K562 (cell line): ENCODE measurements around the gene XPO6. TPM values are rescaled to one million over a fixed set of nuclear protein-coding genes. Genes with fewer than 3 reads are reported as not detected.

Source experiments
- ATAC-seq: fragments of 200-7000 bp; cut with Tn5 transposase; 3 replicates; pipeline ENCODE4 v1.9.1; 2020; ENCODE audit warnings: moderate library complexity
- BruUV-seq: library from RNA; stranded (reverse); fragments of 400-500 nt; replicated peaks from 2 replicates; lab custom pipeline; 2021; lab: Mats Ljungman, UMichigan
- CTCF ChIA-PET: fragments of 300-600 bp; formaldehyde crosslinking; extraction: SDS; loops from one replicate; lab custom pipeline; 2021; ENCODE audit warnings: low intra/inter-chr PET ratio; lab: Yijun Ruan, JAX
- POLR2A ChIA-PET: fragments of 300-600, 350-650 bp; sonication (Branson Sonifier 250); formaldehyde crosslinking; extraction: SDS; loops from one replicate; lab custom pipeline; 2021; ENCODE audit warnings: antibody characterized with exemption, inconsistent platforms; lab: Yijun Ruan, JAX
- DNase-seq, 4 experiments: peaks; one replicate each; pipeline versions ENCODE4 v3.0.0 to v3.0.0-alpha.2; 2011 to 2018; ENCODE audit warnings: low spot score in 3 of 4, mixed read lengths in 3 of 4; ENCODE audit errors: extremely low read depth in 1 of 4
- FAIRE-seq: peaks from 2 replicates; lab custom pipeline; 2011; peaks lifted over from hg19 to GRCh38; lab: Jason Lieb, UNC
- H2AFZ ChIP-seq: 2 replicates; pipeline ENCODE4 v1.6.0; 2011; ENCODE audit warnings: low read depth, low read length, control low read depth, inconsistent platforms
- H3K27ac ChIP-seq: fragments of 200-600 bp; 3 replicates; pipeline ENCODE4 v1.8.0; 2011; ENCODE audit warnings: low read depth, mild to moderate bottlenecking, control low read depth, inconsistent platforms, low read length, moderate library complexity, mixed read lengths; ENCODE audit errors: extremely low read depth
- H3K27me3 ChIP-seq, 2 experiments: fragments of 300-600 bp in 1 of 2; 2 replicates in 1 of 2; 3 replicates in 1 of 2; pipeline versions ENCODE4 v1.6.0 to v1.8.0; 2011; ENCODE audit warnings: inconsistent platforms in 2 of 2, low read length in 2 of 2, mild to moderate bottlenecking in 1 of 2, mixed read lengths in 1 of 2, moderate library complexity in 1 of 2; ENCODE audit not compliant: control insufficient read depth in 2 of 2, insufficient read depth in 2 of 2
- H3K36me3 ChIP-seq: fragments of 300-600 bp; 3 replicates; pipeline ENCODE4 v1.8.0; 2011; ENCODE audit warnings: mild to moderate bottlenecking, low read length, inconsistent platforms; ENCODE audit not compliant: control insufficient read depth, insufficient read depth
- H3K4me1 ChIP-seq, 2 experiments: fragments of 200-600 bp in 1 of 2; replicated peaks in 1 of 2; 2 replicates in 1 of 2; 3 replicates in 1 of 2; pipeline versions ENCODE4 v1.5.1 to v1.8.0; 2011; ENCODE audit warnings: inconsistent platforms in 2 of 2, low read length in 2 of 2, mild to moderate bottlenecking in 1 of 2, mixed read lengths in 1 of 2, moderate library complexity in 1 of 2; ENCODE audit not compliant: control insufficient read depth in 2 of 2, insufficient read depth in 2 of 2
- H3K4me2 ChIP-seq: 2 replicates; pipeline ENCODE4 v1.6.1; 2011; ENCODE audit warnings: low read length, control low read depth, inconsistent platforms, mixed read lengths; ENCODE audit not compliant: insufficient read depth
- H3K4me3 ChIP-seq: fragments of 200-600 bp; sonication (generic), shearing (Covaris generic); 2 replicates; pipeline ENCODE4 v1.5.1; 2016; ENCODE audit warnings: control low read depth, inconsistent platforms
- H3K79me2 ChIP-seq: fragments of 200-600 bp; 3 replicates; pipeline ENCODE4 v1.8.0; 2011; ENCODE audit warnings: low read length, inconsistent platforms; ENCODE audit not compliant: control insufficient read depth, insufficient read depth
- H3K9ac ChIP-seq, 2 experiments: 2 replicates each; pipeline versions ENCODE4 v1.6.0 to v1.6.1; 2011; ENCODE audit warnings: low read depth in 2 of 2, low read length in 2 of 2, control low read depth in 1 of 2, inconsistent platforms in 1 of 2, mild to moderate bottlenecking in 1 of 2, mixed read lengths in 1 of 2; ENCODE audit not compliant: insufficient read depth in 1 of 2
- H3K9me1 ChIP-seq: one replicate; pipeline ENCODE4 v1.6.0; 2011; ENCODE audit warnings: inconsistent platforms, mild to moderate bottlenecking, low read length, moderate library complexity; ENCODE audit not compliant: control insufficient read depth, insufficient read depth
- H3K9me3 ChIP-seq: replicated peaks from 2 replicates; pipeline ENCODE4 v1.5.1; 2011; ENCODE audit warnings: low read depth, low read length, inconsistent platforms; ENCODE audit not compliant: control insufficient read depth, insufficient read depth
- H4K20me1 ChIP-seq: replicated peaks from 2 replicates; pipeline ENCODE4 v1.6.1; 2011; ENCODE audit warnings: low read length, inconsistent platforms, mixed read lengths; ENCODE audit not compliant: control insufficient read depth, insufficient read depth
- ATF1 ChIP-seq, 2 experiments: fragments of 450-650 bp in 1 of 2; IDR thresholded peaks; 2 replicates each; pipeline ENCODE4 v1.6.1; 2016; ENCODE audit warnings: missing compliant biosample characterization in 1 of 2, missing genetic modification characterization in 1 of 2
- C11orf30 ChIP-seq: fragments of 450-650 bp; IDR thresholded peaks from 2 replicates; pipeline ENCODE4 v1.6.1; 2016; ENCODE audit warnings: low read depth, mild to moderate bottlenecking
- GTF2E2 ChIP-seq: fragments of 200-800 bp; sonication (Bioruptor generic); IDR thresholded peaks from 2 replicates; pipeline ENCODE4 v1.6.1; 2016; ENCODE audit warnings: missing genetic modification characterization, missing compliant biosample characterization
- MITF ChIP-seq: IDR thresholded peaks from 2 replicates; pipeline ENCODE4 v1.6.1; 2014; ENCODE audit warnings: antibody characterized with exemption
- NFIC ChIP-seq: fragments of 450-650 bp; IDR thresholded peaks from 2 replicates; pipeline ENCODE4 v1.6.1; 2017; ENCODE audit warnings: mild to moderate bottlenecking, inconsistent platforms
- POLR2G ChIP-seq: fragments of 200-400 bp; formaldehyde crosslinking; IDR thresholded peaks from 2 replicates; pipeline ENCODE4 v1.6.1; 2017; ENCODE audit warnings: low read depth, mild to moderate bottlenecking, antibody characterized with exemption, low read length, moderate library complexity
- SMAD4 ChIP-seq: fragments of 250-450 bp; sonication (Bioruptor Pico); conservative IDR thresholded peaks from 2 replicates; pipeline ENCODE4 v1.8.0; 2021; ENCODE audit warnings: inconsistent platforms, mild to moderate bottlenecking, moderate library complexity
- TAF7 ChIP-seq: fragments of 450-650 bp; IDR thresholded peaks from 2 replicates; pipeline ENCODE4 v1.6.1; 2016; ENCODE audit warnings: missing genetic modification characterization, missing compliant biosample characterization
- TCF3 ChIP-seq: sonication (generic); formaldehyde crosslinking; IDR thresholded peaks from 2 replicates; pipeline ENCODE4 v1.4.0; 2020; ENCODE audit warnings: mild to moderate bottlenecking, missing genetic modification reagents
- ZFP1 ChIP-seq: fragments of 450-650 bp; formaldehyde crosslinking; IDR thresholded peaks from 2 replicates; pipeline ENCODE4 v1.4.0; 2020; ENCODE audit warnings: mild to moderate bottlenecking, mixed read lengths
- ZNF444 ChIP-seq: fragments of 250-450 bp; sonication (Bioruptor Pico); IDR thresholded peaks from 2 replicates; pipeline ENCODE4 v1.4.0; 2020; ENCODE audit warnings: mild to moderate bottlenecking, moderate library complexity
- ZNF551 ChIP-seq: fragments of 250-450 bp; sonication (Bioruptor Pico); IDR thresholded peaks from 2 replicates; pipeline ENCODE4 v1.5.0; 2021; ENCODE audit warnings: mild to moderate bottlenecking, moderate library complexity
- WGBS: fragments of 100-300 bp; shearing (Covaris generic); methylation state at CpG from one replicate; pipeline ENCODE4 v1.1.6; 2016; ENCODE audit warnings: low coverage, mixed read lengths; ENCODE audit not compliant: insufficient coverage; ENCODE audit errors: missing lambda C conversion rate; 5-methylcytosine and 5-hydroxymethylcytosine counted together
- in situ Hi-C: fragments of 300-500 bp; cut with MboI; formaldehyde crosslinking; loops from 4 replicates; pipeline ENCODE4 v1.15.0; 2018; ENCODE audit warnings: inconsistent platforms, mixed read lengths
- intact Hi-C: fragments of 100-400 bp; cut with micrococcal nuclease; formaldehyde crosslinking; loops from 2 replicates; pipeline ENCODE4 v1.14.2; 2022
- polyA plus RNA-seq, 8 experiments: library from polyadenylated mRNA; depleted of rRNA in 4 of 8; stranded (reverse) in 5 of 8; unstranded in 3 of 8; fragments of >200 nt; fragmentation: Nextera tagmentation in 2 of 8; fragmentation: Illumina TruSeq in 1 of 8; extraction: Ambion mirVana in 2 of 8; extraction: Trizol in 1 of 8; gene quantifications; 2 replicates each; pipeline versions ENCODE4 v1.2.1 to v1.2.3, GENCODE V29; 2011 to 2014; ENCODE audit warnings: inconsistent platforms in 1 of 8, missing spikeins in 1 of 8
- total RNA-seq, 7 experiments: library from RNA; depleted of rRNA in 6 of 7; stranded (reverse); fragments of >200 nt in 6 of 7; fragmentation: Illumina TruSeq in 2 of 7; extraction: Trizol in 2 of 7; gene quantifications; 2 replicates each; pipeline versions ENCODE4 v1.2.1 to v1.2.3, GENCODE V29; 2011 to 2021; ENCODE audit warnings: low replicate concordance in 1 of 7
- TF ChIP-seq, protein P1 (sequence below): fragments of 250-450 bp; sonication (Bioruptor Pico); IDR thresholded peaks from 2 replicates; pipeline ENCODE4 v1.8.0; 2022; ENCODE audit warnings: moderate library complexity, mild to moderate bottlenecking, inconsistent platforms

Gene XPO6
- total and polyA plus RNA-seq, 9 of the 15 experiments (the other 6 are each of a cell fraction or from before 2014, with no cell fraction given), result 11.2 to 196 (median 119) TPM

- Histone ChIP-seq H2AFZ (no peak overlapping the region), H3K9me3 (no peaks in the 10 kb centered on the region), H3K79me2 (no peaks in the 10 kb centered on the region), H3K27me3 (no peaks in the 10 kb centered on the region), H4K20me1 (no peaks in the 10 kb centered on the region), H3K4me1 (peaks cover 0 to 7% of the 10 kb centered on the region in 2 experiments; a peak in 1 of 5 replicates), H3K9me1 (no peaks in the 10 kb centered on the region), H3K9ac (no peak overlapping the region; a peak in 1 of 4 replicates), H3K4me3 (no peak overlapping the region), H3K27ac (no peak overlapping the region), H3K4me2 (no peak overlapping the region)
- CTCF ChIA-PET, result no interaction called here
- in situ Hi-C loops (no loop called here), intact Hi-C loops (no loop called here)
- no peak for ATAC-seq
- WGBS, result 85% methylated on average over 17 of the region's 17 CpGs
- BruUV-seq, result no TSS peak
- no peak for FAIRE-seq
- TF ChIP-seq NFIC, result peak; percentile 26; the same call in 1 of the 2 replicates
- TF ChIP-seq GTF2E2 (tag), result no peak
- TF ChIP-seq POLR2G, result peak; percentile 26
- TF ChIP-seq, all 486 proteins: peak for 2
- DNase-seq, result no peak
- peaks cover 54% of the 10 kb centered on the region; the same call in 2 of the 3 replicates for H3K36me3 ChIP-seq
- POLR2A ChIA-PET, result interaction anchor here (0.7 to 1.2 kb wide), 2 partner anchors 10 to 113 kb away, joined by 3 to 4 read pairs; no protein-coding TSS in a partner anchor
Observed at GRCh38 chr16:28096983-28097899, 114.5 kb downstream of the XPO6 start.

DNA sequence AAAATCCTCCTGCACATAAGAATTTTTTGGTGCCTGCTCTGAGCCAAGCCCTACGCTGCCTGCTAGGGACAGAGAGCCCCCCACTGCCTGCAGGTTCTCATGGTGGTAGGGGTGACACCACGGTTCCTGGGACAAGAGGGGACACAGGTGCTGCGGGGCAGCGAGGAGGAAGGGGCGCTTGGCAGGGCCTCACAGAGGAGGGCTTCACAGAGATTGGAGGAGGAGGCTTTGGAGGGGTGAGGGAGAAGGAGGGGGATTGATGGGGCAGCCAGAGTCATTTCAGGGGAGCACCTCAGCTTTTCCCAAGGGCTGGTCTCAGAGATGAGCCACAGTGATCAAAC, 118.4 kb downstream of the XPO6 start:
- ChIA-PET POLR2A (interaction anchor here (1.4 kb wide), 1 partner anchor 9 kb away, joined by 5 read pairs; no protein-coding TSS in a partner anchor), CTCF (no interaction called here)
- H3K4me3 ChIP-seq, result no peak overlapping the region
- DNase-seq (no peak), ATAC-seq (no peak), FAIRE-seq (no peak)
- no peaks in the 10 kb centered on the region for H3K79me2 ChIP-seq
- intact Hi-C loops, result no loop called here
- WGBS, result 96% methylated on average over 4 of the region's 5 CpGs
- H4K20me1 ChIP-seq, result 0 out of 2 replicates have a peak, but pooled peaks cover 5% of the 10 kb centered on the region
- H2AFZ ChIP-seq, result no peak overlapping the region
- in situ Hi-C loops, result no loop called here
- no peaks in the 10 kb centered on the region for H3K9me3 ChIP-seq
- BruUV-seq, result no TSS peak
- peaks cover 17% of the 10 kb centered on the region; the same call in 2 of the 3 replicates for H3K36me3 ChIP-seq
- no peaks in the 10 kb centered on the region for H3K27me3 ChIP-seq
- H3K9me1 ChIP-seq, result no peaks in the 10 kb centered on the region
- H3K4me2 ChIP-seq, result no peak overlapping the region
- peaks cover 0 to 14% of the 10 kb centered on the region in 2 experiments; a peak in 2 of 5 replicates for H3K4me1 ChIP-seq
- H3K27ac ChIP-seq, result no peak overlapping the region
- H3K9ac ChIP-seq, result no peak overlapping the region
- TF ChIP-seq ZFP1 (CRISPR knock-in tag), result no peak
- no peak for TF ChIP-seq SMAD4 (CRISPR knock-in tag)
- TF ChIP-seq C11orf30, result no peak
- TF ChIP-seq TAF7 (tag), result no peak
- TF ChIP-seq, protein P1, sequence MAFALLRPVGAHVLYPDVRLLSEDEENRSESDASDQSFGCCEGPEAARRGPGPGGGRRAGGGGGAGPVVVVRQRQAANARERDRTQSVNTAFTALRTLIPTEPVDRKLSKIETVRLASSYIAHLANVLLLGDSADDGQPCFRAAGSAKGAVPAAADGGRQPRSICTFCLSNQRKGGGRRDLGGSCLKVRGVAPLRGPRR (CRISPR knock-in tag), result no peak
- no peak for TF ChIP-seq ZNF551 (CRISPR knock-in tag)
- TF ChIP-seq ATF1 (CRISPR knock-in tag; IDR thresholded peaks at IDR 0.05), result no peak
- TF ChIP-seq ATF1 (tag; IDR thresholded peaks at IDR 0.05), result no peak
- TF ChIP-seq ZNF444 (CRISPR knock-in tag), result no peak
- no peak for TF ChIP-seq GTF2E2 (tag)
- no peak for TF ChIP-seq MITF
- TF ChIP-seq TCF3 (CRISPR knock-in tag), result no peak
